Measurements from ENCODE around the gene MEOX1.
A peak's percentile ranks its signal among the peaks of the same experiment; 100 is the strongest.

MEOX1 gene

DNA sequence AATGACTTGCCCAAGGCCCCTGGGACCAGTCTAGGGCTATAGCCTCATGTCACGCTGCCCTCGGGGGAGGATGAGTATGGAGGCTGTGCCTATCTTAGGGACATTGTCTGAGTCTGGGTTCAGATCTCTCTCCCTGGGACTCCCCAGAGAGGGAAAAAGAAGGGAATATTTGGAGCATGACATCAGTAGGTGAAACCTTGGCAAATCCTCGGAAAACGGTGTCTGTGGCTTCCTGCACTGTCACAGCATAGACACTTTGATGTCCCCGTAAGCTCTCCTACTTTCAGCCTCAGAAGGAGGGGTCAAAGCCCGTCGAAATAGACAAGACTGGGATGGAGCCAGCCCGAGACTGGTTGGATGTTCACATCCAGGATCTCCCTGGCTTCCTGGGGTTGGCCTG lies 11.3 kb downstream of the MEOX1 start:
- no peak for DNase-seq

DNA sequence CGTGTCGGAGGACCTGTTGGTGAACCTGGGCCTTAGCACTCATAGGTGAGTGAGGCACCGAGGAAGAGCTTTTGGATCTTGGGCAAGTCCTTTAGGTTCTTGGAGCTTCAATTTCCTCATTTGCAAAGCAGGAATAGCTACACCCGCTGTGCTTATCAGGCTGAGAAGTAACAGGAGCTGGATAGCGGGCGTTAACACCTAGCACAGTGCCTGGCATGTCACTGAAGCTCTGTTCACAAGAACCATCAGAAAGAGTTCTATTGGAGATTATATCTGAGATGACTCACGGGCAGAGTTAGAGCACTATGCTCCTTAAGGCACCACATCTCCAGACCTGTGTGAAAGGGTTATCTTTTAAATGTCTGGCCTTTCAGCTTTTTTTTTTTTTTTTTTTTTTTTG lies 12.8 kb downstream of the MEOX1 start:
- DNase-seq, result no peak

DNA sequence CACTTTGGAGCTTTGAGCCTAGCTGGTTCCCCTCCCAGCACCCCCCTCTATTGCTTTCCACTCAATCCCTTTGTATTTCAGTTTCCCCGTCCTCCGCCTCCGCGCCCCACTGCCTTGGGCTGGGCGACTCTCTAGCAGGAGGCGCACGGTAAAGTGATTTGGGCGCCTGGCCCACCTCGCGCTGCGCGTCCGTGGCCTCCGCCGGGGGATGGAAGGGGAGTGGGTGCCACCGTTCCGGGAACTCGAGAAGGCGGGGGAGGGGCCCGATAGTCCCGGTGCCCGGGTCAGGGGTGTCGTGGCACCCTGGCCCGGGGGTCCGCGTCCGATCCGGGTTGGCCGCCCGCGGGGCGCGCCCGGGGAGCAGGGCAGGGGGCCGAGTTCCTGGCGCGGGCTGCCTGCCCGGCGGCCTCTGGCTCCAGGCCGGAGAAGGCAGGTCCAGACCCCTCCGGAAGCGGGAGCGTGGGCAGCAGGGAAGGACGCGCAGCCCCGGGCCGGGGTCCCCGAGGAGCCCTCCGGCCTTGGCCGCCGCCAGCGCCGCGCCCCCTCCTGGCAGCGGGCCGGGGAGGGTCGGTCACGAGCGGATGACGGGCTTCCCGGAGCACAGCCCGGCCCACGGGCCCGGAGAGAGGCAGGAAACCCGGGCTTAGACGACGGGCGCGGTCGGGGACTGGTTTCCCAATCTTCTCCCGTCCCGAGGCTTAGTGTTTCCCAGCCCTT lies 15.8 kb downstream of the MEOX1 start:
- peak; percentile 52 for DNase-seq

DNA sequence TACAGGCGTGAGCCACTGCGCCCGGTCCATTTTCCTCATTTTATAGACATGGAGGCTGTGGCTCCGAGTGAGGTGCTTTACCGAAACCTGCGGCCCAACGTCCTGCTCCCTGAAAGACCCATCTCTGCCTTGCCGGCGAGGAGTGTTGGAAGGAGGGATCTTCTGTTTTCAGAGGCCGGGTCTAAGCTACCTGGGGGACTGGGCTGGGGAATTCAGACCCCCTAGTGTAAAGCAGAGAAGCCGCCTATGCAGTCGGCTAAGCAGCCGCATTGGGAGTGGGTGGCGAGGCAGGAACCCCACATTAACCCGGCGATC lies 16.3 kb downstream of the MEOX1 start:
- DNase-seq, result no peak

DNA sequence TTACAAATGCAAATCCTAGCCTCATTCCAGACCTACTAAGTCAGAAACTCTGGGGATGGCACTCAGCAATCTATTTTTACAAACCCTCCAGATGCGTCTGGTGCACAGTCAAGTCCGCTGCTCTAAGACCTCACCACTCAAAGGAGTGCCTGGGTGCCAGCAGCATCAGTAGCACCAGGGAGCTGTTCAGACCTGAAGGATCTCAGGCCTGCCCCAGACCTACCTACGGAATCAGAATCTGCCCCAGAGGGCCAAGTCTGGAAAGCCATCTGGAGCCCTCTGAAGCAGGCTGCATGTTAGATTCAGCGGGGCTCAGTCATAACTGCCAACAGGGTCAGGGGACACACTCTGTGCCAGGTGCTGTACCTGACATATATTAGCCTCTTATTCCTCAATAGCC lies 17.6 kb downstream of the MEOX1 start:
- DNase-seq, result no peak

DNA sequence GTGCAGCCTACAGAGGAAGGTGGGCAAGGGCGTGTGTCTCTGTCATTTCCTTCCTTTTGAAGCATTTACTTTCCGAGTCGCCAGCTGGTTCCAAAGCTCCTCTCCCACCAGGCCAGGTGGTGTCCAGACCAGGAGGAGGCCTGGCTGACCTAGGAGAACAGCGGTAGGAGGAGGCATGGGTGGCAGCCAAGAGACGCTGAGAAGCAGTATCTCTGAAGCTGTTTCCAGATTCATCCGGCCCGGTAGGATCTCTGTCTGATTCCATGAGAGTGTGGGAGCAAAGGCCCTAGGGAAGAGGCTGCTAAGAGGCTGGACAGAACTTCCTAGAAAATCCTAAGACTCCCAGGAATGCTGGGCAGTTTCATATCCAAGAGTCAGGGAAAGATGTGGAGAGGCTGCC lies 20.3 kb downstream of the MEOX1 start:
- no peak for DNase-seq

DNA sequence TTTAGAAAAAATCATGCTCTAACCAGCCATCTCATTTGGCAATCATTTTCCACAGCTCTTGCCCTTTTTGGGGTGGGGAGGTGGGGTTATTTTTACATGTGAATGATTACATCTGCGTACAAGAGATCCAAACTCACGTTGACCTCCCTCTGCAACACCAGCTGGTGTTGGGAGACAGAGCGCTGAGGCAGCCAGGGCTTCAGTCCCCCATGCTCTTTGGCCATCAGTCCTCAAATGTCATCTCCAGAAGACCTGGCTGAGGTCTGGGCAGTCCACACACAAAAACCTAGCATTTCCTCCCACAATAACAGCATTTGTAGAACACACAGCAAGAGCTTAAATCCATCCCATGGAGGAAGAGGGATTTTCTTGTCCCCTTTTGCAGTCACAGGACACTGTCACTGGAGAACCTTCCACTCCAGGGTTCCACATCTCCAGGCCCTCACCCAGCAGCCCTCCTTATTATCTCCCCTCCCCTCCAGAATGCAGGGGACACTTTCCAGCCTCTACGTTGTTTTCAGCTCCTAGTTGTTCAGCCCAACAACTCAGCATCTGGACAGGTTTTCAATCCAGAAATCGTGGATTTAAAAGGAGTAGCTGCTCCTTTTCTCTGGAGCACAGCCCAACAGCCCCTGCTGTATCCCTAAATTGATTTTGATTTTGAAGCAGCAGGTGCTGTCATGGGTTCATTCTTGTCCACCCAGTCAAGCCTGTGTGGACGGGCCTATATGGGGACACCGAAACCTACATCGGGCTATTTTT lies 21.1 kb downstream of the MEOX1 start:
- DNase-seq, result no peak

DNA sequence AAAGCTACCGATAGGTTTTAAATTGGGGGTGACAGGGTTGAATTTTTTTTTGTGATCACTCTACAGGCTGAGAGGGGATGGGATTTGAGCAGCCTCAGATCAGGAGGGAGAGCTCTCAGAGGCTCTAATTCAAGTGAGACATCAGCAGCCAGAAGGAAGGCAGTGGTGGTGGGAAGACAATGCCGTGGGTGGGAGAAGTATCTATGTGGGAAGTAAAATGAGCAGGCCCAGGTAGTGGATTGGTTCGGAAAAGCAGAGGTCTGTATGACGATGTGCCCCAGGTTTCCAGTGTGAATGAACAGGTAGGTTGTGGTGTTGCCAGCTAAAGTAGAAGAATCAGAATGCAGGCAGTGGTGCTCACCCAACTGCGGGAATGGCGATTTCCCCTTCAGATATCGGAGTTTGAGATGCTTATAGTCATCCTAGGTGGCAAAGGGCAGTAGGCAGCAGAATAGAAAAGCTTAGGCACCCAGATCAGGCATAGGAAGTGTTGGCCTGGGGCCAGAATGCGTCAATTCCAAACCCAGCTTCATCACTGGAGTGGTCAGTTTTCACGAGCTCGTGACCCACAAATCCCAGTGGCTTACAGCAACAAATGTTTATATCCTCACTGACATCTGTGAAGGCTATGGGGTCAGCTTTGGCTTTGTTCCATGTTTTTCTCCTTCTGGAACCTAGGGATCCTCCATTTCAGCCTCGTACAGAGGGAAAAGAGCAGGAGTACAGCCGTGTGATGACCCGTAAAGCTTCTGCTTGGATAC lies 24.0 kb downstream of the MEOX1 start:
- DNase-seq, result no peak

DNA sequence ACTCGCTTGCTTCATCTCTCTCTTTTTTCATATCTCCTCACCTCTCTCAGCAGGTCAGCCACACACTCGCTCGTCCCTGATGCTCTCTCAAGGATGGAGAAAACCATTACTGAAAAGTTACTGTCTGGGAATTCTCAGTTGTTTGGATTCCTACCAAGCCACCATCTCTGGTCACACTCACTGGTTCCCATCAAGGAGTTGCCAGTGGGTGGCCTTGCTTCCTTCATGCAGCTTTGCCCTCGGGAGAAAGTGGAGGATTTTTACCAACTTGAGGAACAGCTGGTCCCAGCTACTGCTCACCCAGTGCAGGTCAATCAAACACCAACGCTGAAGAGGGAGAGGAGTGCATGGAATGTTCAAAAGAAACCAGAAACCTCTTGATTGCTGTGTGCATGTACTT lies 25.3 kb downstream of the MEOX1 start:
- DNase-seq, result no peak

DNA sequence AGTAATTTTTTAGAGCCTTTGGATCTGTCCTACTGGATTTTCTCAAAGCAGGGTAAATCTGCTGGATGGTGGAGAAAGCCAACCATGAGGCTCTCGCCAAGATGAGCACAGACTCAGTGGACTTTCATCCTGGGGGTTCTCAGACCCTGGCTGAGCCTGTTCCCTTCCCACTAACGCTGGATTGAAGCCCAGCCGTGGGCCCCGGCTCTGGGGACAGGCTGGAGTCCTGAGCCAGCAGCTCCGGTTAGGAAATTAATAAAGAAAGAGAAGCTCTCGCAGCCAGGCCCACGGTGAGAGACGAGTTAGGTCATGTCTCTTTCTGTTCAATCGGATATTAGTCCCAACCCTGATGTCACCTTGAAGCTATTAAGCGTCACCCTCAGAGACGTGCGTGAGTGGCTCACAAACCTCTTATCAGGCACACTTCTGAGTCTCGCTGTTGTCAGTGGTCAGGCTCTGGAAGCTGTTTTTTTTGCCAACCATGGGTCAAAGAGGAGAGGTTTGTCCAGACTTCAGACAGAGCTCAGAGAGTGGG lies 27.1 kb downstream of the MEOX1 start:
- no peak for DNase-seq

DNA sequence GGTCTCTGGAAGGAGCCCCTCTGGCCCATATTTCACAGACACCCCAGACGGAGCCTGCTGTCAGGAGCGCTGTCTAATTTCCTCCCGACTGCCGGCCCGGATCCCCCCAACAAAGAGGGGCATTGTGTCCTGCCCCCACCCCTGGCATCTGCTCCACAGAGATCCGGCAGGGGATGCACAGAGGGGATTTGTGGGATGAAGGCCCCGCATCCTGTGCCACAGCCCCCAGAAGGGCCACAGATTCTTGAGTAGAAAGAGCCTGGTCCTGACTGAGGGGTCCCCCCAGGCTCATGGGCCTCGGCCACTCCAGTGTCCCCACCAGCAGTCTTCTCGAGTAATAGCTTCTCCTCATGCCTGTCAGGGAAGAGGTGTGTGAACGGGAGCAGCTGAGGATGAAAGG lies 29.5 kb downstream of the MEOX1 start:
- no peak for DNase-seq

DNA sequence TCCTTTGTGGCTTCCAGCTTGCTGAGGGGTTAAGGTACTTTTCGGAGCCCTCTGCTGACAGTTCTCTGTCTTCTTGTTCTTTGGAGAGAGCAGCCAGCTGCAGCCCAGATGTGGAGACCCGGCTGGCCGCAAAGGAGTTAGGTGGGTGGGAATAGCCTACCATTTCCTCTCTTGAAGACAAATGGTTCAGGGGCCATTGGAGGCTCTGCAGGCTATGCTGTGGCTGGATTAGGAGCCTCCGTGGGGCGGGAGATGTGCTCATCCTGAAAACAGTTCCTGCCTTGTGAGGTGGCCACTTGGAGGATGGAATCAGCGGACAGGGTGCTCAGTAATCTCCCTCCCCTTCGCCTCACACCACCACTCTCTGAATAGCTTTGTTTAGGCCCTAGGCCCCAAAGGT lies 30.3 kb downstream of the MEOX1 start:
- DNase-seq, result no peak

DNA sequence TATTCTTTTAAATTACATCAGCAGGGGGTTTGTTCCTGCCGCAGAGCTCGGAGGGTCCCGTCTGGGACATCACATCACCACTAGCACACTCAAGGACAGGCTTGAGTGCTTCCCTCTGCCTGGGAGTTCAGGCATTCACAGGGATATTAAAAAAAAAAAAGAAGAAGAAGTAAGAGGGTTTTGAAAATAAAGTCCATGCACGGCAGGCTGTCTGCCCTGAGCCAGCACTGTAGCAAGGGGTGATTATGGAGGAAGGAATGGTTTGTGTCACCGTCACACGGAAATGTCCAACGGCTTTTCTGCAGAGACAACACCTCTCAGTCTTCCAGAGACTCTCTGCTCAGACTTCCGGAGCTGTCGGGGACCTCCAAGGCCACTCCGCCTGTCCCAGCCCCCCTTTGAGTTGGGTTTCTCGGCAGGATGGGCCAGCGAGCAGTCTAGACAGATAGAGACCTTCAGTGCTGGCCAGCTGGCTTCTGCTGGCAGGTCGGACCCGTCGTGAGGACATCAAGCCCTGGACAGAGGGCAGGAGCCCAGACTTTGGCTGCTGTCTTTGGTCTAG lies 33.6 kb downstream of the MEOX1 start:
- no peak for DNase-seq

DNA sequence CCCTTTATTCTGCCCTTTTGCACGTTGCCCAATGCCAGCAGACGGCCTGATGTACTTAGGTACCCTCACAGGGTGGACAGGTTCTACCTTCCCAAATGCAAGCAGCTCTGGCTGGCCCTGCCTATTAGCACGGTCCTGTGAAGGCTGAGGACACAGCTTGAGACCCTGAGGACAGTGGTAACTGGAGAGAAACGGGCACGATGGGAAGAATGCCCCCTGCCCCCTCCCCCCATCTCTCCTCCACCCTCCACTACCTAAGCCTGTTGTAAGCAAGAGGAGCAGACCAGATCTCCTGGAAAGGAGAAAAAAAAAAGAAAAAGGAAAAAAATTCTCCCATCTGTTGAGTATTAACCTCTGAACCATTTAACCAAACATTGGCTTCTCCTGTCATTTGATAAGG lies 34.1 kb downstream of the MEOX1 start:
- no peak for DNase-seq

DNA sequence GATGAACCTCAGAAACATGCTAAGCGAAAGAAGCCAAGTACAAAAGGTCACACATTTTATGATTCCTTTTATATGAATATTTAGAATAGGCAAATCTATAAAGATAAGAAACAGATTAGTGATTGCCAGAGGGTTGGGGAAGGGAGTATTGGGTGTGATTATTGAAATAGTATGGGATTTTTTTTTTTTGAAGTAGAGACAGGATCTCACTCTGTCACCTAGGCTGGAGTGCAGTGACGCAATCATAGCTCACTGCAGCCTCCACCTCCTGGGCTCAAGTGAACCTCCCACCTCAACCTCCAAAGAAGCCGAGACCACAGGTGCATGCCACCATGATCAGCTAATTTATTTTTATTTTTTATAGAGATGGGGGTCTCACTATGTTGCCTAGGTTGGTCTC lies 35.7 kb downstream of the MEOX1 start:
- DNase-seq, result no peak

DNA sequence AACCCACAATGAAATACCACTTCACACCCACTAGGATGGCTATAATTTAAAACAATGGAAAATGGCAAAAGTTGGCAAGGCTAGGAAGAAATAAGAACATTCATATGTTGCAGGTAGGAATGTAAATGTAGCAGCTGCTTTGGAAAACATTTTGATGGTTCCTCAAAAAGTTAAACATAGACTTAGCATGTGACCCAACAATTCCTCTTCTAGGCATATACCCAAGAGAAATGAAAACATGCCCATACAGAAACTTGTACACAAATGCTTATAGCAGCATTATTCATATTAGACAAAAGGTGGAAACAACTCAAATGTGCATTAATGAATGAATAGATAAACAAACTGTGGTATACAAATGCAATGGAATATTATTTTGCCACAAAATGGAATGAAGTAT lies 36.1 kb downstream of the MEOX1 start:
- DNase-seq, result no peak

DNA sequence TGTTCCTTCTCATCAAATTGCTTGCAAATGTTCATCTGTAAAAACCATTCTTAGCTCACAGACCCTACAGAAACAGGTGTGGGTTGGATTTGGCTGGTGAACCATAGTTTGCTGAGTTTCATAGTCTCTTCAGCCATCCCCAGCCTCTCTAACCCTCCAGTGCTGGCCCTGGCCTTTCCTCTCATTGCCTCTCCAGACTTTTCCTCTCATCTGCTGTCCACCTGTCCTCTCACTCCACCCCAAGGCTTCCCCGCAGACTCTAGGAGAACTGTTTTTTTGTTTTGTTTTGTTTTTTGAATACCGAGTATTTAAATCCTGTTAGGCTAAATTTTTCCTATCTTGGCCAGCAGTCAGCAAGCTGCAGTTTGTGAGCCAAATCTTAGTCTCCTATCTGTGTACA lies 41.1 kb downstream of the MEOX1 start:
- DNase-seq, result no peak

DNA sequence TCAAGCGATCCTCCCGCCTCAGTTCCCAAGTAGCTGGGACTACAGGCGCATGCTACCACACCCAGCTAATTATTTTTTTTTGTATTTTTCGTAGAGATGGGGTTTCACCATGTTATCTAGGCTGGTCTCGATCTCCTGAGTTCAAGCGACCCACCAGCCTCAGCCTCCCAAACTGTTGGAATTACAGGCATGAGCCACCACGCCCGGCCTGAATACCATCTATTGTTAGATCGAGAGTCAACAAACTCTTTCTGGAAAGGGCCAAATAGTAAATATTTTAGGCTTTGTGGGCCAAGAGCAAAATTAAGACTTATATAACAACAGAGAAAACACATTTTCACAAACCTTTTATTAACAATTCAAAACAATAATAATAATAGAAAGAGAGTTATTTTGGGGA lies 41.6 kb downstream of the MEOX1 start:
- no peak for DNase-seq

DNA sequence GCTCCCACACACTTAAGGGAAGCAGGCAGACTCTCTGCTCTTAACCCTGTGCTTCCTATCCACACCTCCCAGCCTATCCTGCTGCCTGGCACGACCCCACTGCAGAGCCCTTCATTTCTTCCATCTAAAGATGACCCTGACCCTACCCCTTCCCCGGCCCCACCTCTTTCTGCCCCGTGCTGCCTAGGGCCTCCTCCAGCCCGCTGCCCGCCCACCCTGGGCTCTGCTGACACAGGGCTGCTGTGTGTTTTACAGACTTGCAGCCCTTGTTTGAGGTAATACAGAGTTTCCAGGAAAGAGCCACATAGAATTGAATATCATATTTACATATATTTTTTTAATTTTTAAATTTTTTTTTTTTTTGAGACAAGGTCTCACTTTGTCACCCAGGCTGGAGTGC lies 42.0 kb downstream of the MEOX1 start:
- no peak for DNase-seq

DNA sequence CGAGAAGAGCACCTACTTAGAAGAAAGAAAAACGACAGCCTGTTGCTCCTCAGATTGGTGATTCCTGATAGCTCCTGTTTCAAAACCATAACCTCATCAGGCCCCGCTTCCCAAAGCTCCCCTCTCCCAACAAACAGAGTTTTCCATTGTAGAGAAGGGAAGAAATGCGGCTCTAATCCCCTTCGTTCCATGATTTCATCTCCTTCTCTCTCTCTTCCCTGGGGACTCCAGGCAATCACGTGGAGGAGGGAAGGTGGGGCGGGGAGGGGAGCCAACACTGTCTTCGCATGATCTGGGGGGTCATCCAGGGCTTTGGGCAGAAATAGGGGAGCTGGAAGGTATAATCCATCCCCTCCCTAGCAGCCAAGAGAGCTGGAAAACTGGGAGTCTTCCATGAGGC lies 43.4 kb downstream of the MEOX1 start:
- DNase-seq, result no peak

DNA sequence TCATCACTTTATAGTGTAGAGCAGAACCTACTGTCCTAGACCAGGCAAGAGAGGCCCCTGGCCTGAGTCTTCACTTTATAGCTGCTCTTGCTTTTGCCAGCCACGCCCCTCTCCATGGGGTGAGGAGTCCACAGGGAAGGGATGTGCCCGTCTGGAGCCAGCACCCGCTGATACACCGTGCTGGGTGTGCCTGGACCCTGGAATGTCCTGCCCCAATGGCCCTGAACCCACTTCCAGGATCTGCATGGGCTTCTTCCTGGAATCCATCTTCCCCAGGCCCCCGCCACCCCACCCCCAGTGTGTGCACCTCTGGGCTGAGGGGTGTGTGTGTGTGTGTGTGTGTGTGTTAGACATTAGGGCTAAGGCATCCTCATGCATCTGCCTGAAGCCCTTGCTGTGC lies 44.9 kb downstream of the MEOX1 start:
- DNase-seq, result no peak

DNA sequence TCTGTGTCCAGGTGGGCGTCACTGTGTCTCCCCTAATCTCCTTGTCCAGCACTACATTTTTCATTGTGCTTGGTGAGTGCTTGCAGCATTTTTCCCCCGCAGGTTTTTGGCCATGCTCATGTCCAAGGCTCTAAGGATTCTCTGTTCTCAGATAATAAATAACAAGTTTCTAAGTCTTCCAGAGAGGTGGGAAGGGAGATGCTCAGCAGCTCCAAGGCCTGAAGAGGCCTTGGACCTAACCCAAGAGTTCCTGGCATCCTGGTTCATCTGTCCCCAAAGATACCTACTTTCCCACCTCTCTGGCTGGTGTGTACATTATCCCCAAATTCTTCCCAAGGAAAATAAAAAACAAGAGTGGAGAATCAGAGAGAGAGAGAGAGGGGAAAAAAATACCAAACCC lies 45.3 kb downstream of the MEOX1 start:
- DNase-seq, result no peak

DNA sequence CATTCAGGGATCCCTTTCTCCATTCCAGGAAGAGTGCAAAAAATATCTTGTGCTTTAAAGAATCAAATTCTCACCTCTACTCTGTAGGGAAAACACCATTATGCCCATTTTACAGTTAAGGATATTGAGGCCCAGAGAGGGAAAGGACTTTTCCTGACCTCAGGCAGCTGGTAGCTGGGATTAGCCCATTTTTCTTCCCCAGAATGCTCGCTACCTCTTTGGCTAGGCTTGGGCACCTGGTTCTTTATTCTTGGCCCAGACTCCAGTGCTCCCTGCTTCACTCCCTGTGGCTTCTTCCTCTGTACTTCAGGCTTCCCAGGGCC lies 45.7 kb downstream of the MEOX1 start:
- DNase-seq, result no peak

Measured in DMS53 (cell line).